ENCODE results near the gene C11orf71. TPM values are rescaled to one million over a fixed set of nuclear protein-coding genes. Genes with fewer than 3 reads are reported as not detected.
A peak's percentile ranks its signal among the peaks of the same experiment; 100 is the strongest.

The C11orf71 gene
- total RNA-seq, 1 donor from 2014 or later: 2.1 TPM

- Histone ChIP-seq H3K4me3 (ENCODE audit: low read depth, low read length) (no peak overlapping the region), H3K36me3 (ENCODE audit: control insufficient read depth, insufficient read depth, low read length) (peaks cover 2% of the 10 kb centered on the region), H3K27me3 (ENCODE audit: control insufficient read depth, insufficient read depth, low read length) (no peaks in the 10 kb centered on the region)
- FAIRE-seq: no peak
- no peak for DNase-seq (ENCODE audit: low read depth)
- TF ChIP-seq CTCF (IDR thresholded peaks at IDR 0.05; ENCODE audit: insufficient read depth, low read length, severe bottlenecking): no peak
Measured at GRCh38 chr11:114442536-114442935, 42.2 kb upstream of the C11orf71 start.

- Histone ChIP-seq H3K36me3 (ENCODE audit: control insufficient read depth, insufficient read depth, low read length) (peaks cover 2% of the 10 kb centered on the region), H3K27me3 (ENCODE audit: control insufficient read depth, insufficient read depth, low read length) (no peaks in the 10 kb centered on the region), H3K4me3 (ENCODE audit: low read depth, low read length) (no peak overlapping the region)
- TF ChIP-seq CTCF (IDR thresholded peaks at IDR 0.05; ENCODE audit: insufficient read depth, low read length, severe bottlenecking): no peak
- FAIRE-seq: no peak
- no peak for DNase-seq (ENCODE audit: low read depth)
Measured at GRCh38 chr11:114441921-114442320, 41.6 kb upstream of the C11orf71 start.

GRCh38 chr11:114440971-114441763 lies 40.9 kb upstream of the C11orf71 start:
- FAIRE-seq: no peak
- no peaks in the 10 kb centered on the region for H3K36me3 ChIP-seq (ENCODE audit: control insufficient read depth, insufficient read depth, low read length)
- TF ChIP-seq CTCF (IDR thresholded peaks at IDR 0.05; ENCODE audit: insufficient read depth, low read length, severe bottlenecking): no peak
- DNase-seq (ENCODE audit: low read depth): no peak
- no peak overlapping the region for H3K4me3 ChIP-seq (ENCODE audit: low read depth, low read length)
- H3K27me3 ChIP-seq (ENCODE audit: control insufficient read depth, insufficient read depth, low read length): no peaks in the 10 kb centered on the region

- Histone ChIP-seq H3K4me3 (ENCODE audit: low read depth, low read length) (peak overlapping the region; percentile 89), H3K27me3 (ENCODE audit: control insufficient read depth, insufficient read depth, low read length) (no peaks in the 10 kb centered on the region), H3K36me3 (ENCODE audit: control insufficient read depth, insufficient read depth, low read length) (no peaks in the 10 kb centered on the region)
- FAIRE-seq (no peak), DNase-seq (ENCODE audit: low read depth) (no peak)
- no peak for TF ChIP-seq CTCF (IDR thresholded peaks at IDR 0.05; ENCODE audit: insufficient read depth, low read length, severe bottlenecking)
Measured at GRCh38 chr11:114440121-114440860, 40.0 kb upstream of the C11orf71 start.

- peak; percentile 63 for TF ChIP-seq CTCF (IDR thresholded peaks at IDR 0.05; ENCODE audit: insufficient read depth, low read length, severe bottlenecking)
- DNase-seq (ENCODE audit: low read depth) (peak; percentile 92), FAIRE-seq (no peak)
- Histone ChIP-seq H3K4me3 (ENCODE audit: low read depth, low read length) (peak within 1 kb of the TSS; percentile 89), H3K27me3 (ENCODE audit: control insufficient read depth, insufficient read depth, low read length) (no peaks in the 10 kb centered on the region), H3K36me3 (ENCODE audit: control insufficient read depth, insufficient read depth, low read length) (no peaks in the 10 kb centered on the region)
Measured at GRCh38 chr11:114439229-114440120, 39.2 kb upstream of the C11orf71 start, which contains the start of gene REXO2. Gene REXO2, plus strand, starts transcription at chr11:114439467. Its CDS starts 62 bp downstream, at chr11:114439529.

All from bronchial epithelial cell (primary cell).